Ovary (tissue), 9 donors: ENCODE measurements around the gene HECW1. TPM values are rescaled to one million over a fixed set of nuclear protein-coding genes. Genes with fewer than 3 reads are reported as not detected.

Source experiments
- DNase-seq, 5 donors: peaks; one replicate each; pipeline ENCODE4 v3.0.0-alpha.2; 2019 to 2020
- H3K27ac ChIP-seq, 2 donors: fragments of 200-600 bp; one replicate each; pipeline versions ENCODE4 v1.5.1 to v1.8.0; 2019 to 2022
- H3K27me3 ChIP-seq: fragments of 200-600 bp; one replicate; pipeline ENCODE4 v1.8.0; 2022
- H3K36me3 ChIP-seq: fragments of 200-600 bp; sonication (generic); one replicate; pipeline ENCODE4 v1.5.1; 2019
- H3K4me1 ChIP-seq: one replicate; pipeline ENCODE4 v1.8.1; 2013; ENCODE audit warnings: mild to moderate bottlenecking, moderate library complexity; ENCODE audit not compliant: insufficient read depth
- H3K4me3 ChIP-seq: fragments of 200-600 bp; sonication (generic); one replicate; pipeline ENCODE4 v1.5.1; 2017
- H3K9me3 ChIP-seq, 2 donors: fragments of 200-600 bp in 1 of 2; sonication (generic) in 1 of 2; one replicate each; pipeline versions ENCODE4 v1.5.1 to v1.8.1; 2013 to 2019; ENCODE audit warnings: mild to moderate bottlenecking in 1 of 2, moderate library complexity in 1 of 2
- CTCF ChIP-seq, 3 donors: fragments of 450-650 bp in 2 of 3; fragments of 200-600 bp in 1 of 3; IDR thresholded peaks; one replicate each; pipeline versions ENCODE4 v1.5.1 to v1.8.0; 2016 to 2022; ENCODE audit warnings: antibody characterized with exemption in 3 of 3, mild to moderate bottlenecking in 1 of 3
- EP300 ChIP-seq: sonication (generic); formaldehyde crosslinking; IDR thresholded peaks from one replicate; pipeline ENCODE4 v1.6.1; 2017; ENCODE audit warnings: antibody characterized with exemption
- POLR2A ChIP-seq: fragments of 450-650 bp; IDR thresholded peaks from one replicate; pipeline ENCODE4 v1.6.1; 2017; ENCODE audit warnings: antibody characterized with exemption, mild to moderate bottlenecking, moderate library complexity
- WGBS, 3 donors: extraction: QIAGEN DNeasy Blood & Tissue Kit in 1 of 3; methylation state at CpG; one replicate each; pipeline versions ENCODE4 v1.1.5 to v1.1.7; 2013 to 2017; 5-methylcytosine and 5-hydroxymethylcytosine counted together
- intact Hi-C, 4 donors: fragments of 100-400 bp; cut with DNase I; formaldehyde crosslinking; loops; one replicate each; pipeline versions ENCODE4 v1.11.0 to v1.15.1; 2022 to 2023
- polyA plus RNA-seq, 2 donors: library from polyadenylated mRNA; stranded (reverse); fragments of 200-250 nt in 1 of 2; fragments of 350-450 nt in 1 of 2; fragmentation: Illumina TruSeq in 1 of 2; extraction: RNeasy Lipid Tissue Mini Kit (QIAGEN cat#74804) in 1 of 2; gene quantifications; one replicate each; pipeline ENCODE4 v1.2.3, GENCODE V29; 2013 to 2014
- total RNA-seq, 7 donors: library from RNA; depleted of rRNA in 2 of 7; stranded (reverse); fragments of >200 nt in 2 of 7; fragmentation: NEBNext Ultra II Directional in 3 of 7; extraction: Animal tissue kit (Norgen Biotek cat#: 25700) in 3 of 7; gene quantifications; one replicate each; pipeline versions ENCODE4 v1.1.0 to v1.2.4, GENCODE V29; 2016 to 2023
- donor health status: DM: no; HTN: no; CAD: no; lungs with moderate emphysema.
- donor health status: DM: no; HTN: no; CAD: no.
- donor health status: Bipolar disorder and iron deficiency.
- donor health status: DM: yes; HTN: yes; CAD: no.
- donor health status: DM: no; HTN: no; CAD: no.
- donor health status: DM: yes; HTN: yes; CAD: no.

HECW1 gene
- total and polyA plus RNA-seq, 9 donors = 0.31 to 6.4 (median 1.8) TPM; not detected in 1

GRCh38 chr7:43291789-43292188, 179.3 kb downstream of the HECW1 start:
- Histone ChIP-seq H3K4me3 (no peak overlapping the region), H3K27ac (no peak overlapping the region), H3K27me3 (no peaks in the 10 kb centered on the region), H3K4me1 (peaks cover 3% of the 10 kb centered on the region), H3K36me3 (no peaks in the 10 kb centered on the region), H3K9me3 (no peaks in the 10 kb centered on the region)
- no peak for TF ChIP-seq EP300
- TF ChIP-seq CTCF (IDR thresholded peaks at IDR 0.05) = no peak
- TF ChIP-seq POLR2A = no peak
- no peak for DNase-seq
- WGBS, 3 donors = 88 to 89% (median 89%) methylated on average over 3 of the region's 3 CpGs
- intact Hi-C loops = no loop called here

- no peak overlapping the region for H3K27ac ChIP-seq
- H3K4me1 ChIP-seq = peaks cover 3% of the 10 kb centered on the region
- H3K9me3 ChIP-seq = no peaks in the 10 kb centered on the region
- TF ChIP-seq CTCF (IDR thresholded peaks at IDR 0.05) (no peak), EP300 (no peak), POLR2A (no peak)
- no peak overlapping the region for H3K4me3 ChIP-seq
- H3K36me3 ChIP-seq = no peaks in the 10 kb centered on the region
- WGBS, 3 donors = 85 to 94% (median 93%) methylated on average over 1 of the region's 1 CpG
- intact Hi-C loops = no loop called here
- DNase-seq = no peak
- H3K27me3 ChIP-seq = no peaks in the 10 kb centered on the region
These were observed 179.9 kb downstream of the HECW1 start for GRCh38 chr7:43292384-43292783.

- TF ChIP-seq EP300 (no peak), POLR2A (no peak), CTCF (IDR thresholded peaks at IDR 0.05) (no peak)
- Histone ChIP-seq H3K27me3 (no peaks in the 10 kb centered on the region), H3K4me1 (peaks cover 3% of the 10 kb centered on the region), H3K9me3 (no peaks in the 10 kb centered on the region), H3K36me3 (no peaks in the 10 kb centered on the region), H3K27ac (no peak overlapping the region), H3K4me3 (no peak overlapping the region)
- intact Hi-C loops = no loop called here
- DNase-seq = peak in 1 of 5 donors; percentile 35
- 24 to 36% (median 33%) methylated on average over 5 of the region's 5 CpGs for WGBS, 3 donors
These were observed 181.7 kb downstream of the HECW1 start for GRCh38 chr7:43294080-43294630.

GRCh38 chr7:43295429-43295828, 183.0 kb downstream of the HECW1 start:
- TF ChIP-seq POLR2A (no peak), EP300 (no peak), CTCF (IDR thresholded peaks at IDR 0.05) (no peak)
- H3K27me3 ChIP-seq = no peaks in the 10 kb centered on the region
- WGBS, 3 donors = 73 to 90% (median 88%) methylated on average over 3 of the region's 3 CpGs
- no peaks in the 10 kb centered on the region for H3K9me3 ChIP-seq
- peaks cover 3% of the 10 kb centered on the region for H3K4me1 ChIP-seq
- no peaks in the 10 kb centered on the region for H3K36me3 ChIP-seq
- H3K4me3 ChIP-seq = no peak overlapping the region
- H3K27ac ChIP-seq = no peak overlapping the region
- intact Hi-C loops = no loop called here
- no peak for DNase-seq
